NCI-H524 (cell line): Measurements from ENCODE around the gene MUC2.

ENCODE experiments used
- DNase-seq, 2 experiments: peaks; one replicate each; lab custom pipeline; 2025; lab: John Stamatoyannopoulos, UW

Gene MUC2

DNA sequence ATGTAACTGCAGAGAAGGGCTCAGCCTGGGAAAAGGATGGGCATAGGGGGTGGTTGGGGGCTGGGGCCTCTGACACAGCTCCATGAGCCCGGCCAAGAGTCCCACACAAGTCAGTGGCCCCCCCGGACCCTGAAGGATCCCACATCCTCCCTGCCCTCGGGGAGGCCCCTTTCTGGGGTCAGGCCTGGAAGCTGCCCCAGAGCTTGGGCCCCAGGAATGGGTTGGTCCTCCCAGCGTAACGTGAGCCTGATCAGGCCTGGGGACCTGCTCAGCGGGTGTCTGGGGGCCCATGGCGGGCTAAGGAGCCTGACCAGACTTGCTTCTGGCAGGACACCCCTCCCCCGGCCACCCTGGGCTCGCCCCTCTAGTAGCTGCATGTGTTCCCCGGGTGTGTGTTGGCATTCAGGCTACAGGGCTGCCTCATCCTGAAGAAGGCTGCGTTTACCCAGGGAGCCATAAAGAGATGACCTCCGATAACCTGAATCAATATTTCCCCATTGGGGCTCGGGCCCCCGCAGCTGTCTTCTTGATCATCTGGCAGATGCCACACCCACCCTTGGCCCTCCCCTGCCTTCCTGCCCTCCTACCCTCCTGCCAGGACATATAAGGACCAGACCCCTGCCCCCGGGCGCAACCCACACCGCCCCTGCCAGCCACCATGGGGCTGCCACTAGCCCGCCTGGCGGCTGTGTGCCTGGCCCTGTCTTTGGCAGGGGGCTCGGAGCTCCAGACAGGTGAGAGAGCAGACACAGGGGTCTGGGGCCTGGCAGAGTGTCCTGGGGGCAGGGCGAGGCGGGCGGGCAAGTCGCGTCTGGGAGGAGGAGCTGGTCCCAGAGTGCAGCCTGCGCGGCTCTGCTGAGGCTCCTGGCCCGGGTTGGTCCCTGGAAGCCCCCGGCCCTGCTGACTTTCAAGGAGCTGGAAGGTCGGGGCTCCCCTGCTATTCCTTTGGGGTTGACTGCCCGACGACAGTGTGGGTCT is at the start of gene MUC2:
Gene MUC2 (plus strand): TSS at position 631 of the 978 bp plus-strand sequence.
- DNase-seq = no peak

DNA sequence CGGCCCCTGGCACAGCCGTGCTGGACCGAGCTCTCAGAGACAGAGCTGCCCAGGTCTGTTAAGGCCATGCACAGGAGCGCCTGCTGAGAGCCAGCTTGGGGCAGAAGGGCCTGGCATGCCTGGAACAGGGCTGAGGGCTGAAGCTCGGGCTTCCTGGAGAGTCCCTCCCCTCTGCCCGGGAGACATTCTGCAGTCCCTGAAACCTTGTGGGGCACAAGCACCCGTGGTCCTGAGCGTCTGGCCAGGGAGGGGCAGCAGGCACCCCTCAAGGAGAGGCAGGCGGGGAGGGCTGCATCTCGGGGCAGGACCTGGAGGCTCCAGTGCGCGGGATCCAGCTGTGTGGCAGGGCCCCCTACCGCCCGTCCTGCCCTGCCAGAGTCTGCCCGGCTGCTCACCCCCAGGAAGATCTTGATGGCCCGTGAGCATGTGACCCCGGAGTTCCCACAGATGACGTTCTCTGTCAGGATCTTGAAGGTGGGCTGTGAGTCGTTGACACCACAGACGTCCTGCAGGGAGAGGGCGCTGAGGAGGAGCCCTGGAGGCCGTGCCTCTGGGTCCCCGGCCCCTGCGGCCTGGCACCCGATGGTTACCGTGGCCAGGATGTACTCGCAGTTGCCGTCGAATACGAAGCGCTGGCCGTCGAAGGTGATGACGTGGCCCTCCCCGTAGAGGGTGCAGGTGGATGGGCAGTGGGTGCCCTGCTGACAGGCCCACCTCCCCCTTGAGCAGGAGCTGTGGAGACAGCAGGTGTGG is 49.1 kb upstream of the MUC2 start:
- DNase-seq = no peak

DNA sequence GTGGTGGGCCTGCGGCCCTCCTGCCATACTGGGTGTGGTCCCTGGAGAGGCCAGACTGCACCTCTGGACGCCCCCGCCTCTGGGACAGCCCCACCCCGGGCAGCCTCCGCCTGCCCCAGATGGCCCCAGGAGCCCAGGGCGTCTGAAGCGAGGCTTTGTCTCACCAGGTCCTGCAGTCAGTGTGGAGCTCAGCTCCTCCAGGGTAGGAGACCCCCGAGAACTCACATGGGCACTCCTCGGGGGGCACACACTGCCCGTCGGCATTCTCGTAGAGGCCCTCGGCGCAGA is 48.6 kb upstream of the MUC2 start:
- DNase-seq = no peak

DNA sequence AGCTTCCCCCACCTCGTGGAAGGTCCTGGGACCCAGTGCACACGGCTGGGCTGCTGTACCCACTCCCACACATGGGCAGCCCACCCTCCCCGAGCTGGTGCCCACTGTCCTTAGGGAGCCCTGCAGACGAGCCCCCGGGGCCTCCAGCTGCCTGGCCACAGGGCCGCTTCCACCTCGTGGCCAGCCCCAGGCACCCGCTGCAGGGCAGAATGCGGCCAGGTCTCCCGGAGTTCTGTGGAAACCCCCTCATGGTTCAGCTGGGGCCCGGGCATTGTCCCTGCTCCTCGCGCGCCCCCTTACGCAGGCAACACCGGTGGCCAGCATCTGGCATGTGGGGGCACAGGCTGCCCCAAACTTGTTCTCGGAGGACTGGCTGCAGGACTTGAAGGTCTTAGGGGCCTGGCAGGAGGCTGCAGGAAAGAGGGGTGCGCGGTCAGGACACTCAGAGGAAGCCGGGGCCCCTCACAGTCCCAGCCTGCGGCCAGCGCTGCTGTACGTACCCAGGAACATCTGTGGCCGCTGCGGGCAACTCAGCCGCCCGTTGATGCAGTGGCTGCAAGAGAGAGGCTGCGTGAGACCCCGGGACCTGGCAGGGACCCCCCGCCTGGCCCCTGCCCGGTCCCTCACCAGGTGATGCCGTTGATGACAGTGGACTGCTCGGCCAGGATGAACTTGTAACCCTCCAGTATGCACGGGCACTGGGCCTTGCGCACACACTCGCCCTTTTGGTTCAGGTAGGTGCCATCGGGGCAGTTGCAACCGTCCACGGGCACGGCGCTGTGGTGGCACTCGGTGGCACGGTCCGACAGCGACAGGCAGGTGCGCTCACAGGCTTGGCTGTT is 47.8 kb upstream of the MUC2 start:
- no peak for DNase-seq

DNA sequence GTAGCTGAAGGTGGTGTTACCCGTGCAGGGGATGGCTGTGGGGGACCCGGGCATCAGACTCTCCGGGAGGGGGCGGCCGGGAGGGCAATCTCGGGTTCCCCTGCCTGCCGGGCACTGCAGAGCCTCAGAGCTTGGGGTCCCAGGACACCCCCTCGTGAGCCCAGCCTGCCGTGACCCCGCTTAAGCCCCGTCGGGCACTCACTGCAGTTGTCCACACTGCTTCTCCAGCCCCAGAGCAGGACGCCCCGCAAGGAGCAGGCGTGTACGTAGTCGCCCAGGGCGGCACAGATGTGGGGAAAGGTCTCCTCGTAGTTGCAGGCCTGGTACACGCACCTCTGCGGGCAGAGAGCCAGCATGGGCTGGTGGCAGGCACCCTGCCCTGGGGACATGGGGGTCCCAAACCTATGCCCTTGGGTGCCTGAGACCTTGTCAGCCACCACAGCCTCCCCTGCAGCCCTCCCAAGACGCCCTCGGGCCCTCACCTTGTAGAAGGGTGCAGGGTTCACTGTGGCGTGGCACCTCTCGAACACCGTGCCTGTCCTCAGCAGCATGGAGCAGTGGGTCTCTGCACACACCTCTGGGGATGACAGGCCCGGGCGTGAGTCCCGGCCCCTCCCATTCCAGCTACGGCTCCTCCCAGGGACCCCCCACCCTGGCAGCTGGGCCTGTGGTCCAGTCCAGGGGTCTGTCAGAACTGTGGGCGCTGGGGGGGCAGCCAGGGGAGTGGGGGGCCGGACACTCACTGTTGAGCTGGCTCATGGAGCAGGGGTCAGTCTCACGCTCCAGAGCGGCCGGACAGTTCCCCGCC is 47.0 kb upstream of the MUC2 start:
- no peak for DNase-seq

DNA sequence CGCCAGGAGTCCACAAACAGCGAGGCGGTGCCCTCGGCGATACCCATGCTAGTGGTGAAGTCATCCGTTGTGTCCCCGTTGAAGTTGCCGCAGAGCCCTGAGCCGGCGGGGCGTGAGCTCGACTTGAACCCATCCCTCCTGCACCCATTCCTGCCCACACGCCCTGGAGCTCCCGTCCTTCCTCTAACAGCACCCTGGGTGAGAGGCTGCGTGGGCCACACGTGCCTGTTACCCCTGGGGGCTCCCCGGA is 46.5 kb upstream of the MUC2 start:
- DNase-seq = no peak

DNA sequence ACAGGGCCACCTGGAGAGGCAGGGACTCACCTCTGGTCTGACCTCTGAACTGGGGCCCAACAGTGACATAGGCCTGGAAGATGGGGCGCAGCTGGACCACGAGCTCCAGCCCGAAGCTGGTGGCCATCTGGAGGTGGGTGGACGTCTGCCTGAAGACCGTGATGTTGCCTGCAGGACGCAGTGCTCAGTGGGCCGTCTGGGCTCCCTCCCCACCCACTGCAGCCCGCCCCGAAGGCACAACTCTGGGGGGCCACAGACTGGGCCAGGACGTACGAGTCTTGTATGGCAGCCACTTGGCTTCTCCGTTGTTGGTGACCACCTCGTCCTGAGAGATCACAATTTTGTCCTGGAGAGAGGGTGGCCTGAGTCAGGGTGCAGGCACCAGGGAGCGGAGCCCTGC is 46.1 kb upstream of the MUC2 start:
- DNase-seq = no peak

DNA sequence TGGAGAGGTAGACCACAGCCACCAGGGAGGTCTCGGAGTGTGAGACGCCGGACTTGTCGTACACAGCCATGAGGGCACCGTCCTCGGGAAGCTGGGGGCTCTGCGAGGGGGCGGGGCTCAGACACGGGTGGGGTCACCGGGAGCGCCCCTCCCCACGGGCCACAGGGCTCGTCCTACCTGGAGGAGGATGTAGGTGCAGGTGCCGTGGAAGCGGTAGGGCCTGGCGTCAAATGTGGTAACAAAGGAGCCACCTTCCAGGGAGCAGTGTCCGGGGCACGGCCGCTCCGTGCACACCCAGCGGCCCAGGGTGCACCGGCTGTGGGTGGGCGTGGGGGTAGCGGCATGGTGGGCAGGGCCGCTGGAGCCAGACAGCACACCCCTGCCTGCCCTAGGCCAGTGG is 45.6 kb upstream of the MUC2 start:
- DNase-seq = no peak

DNA sequence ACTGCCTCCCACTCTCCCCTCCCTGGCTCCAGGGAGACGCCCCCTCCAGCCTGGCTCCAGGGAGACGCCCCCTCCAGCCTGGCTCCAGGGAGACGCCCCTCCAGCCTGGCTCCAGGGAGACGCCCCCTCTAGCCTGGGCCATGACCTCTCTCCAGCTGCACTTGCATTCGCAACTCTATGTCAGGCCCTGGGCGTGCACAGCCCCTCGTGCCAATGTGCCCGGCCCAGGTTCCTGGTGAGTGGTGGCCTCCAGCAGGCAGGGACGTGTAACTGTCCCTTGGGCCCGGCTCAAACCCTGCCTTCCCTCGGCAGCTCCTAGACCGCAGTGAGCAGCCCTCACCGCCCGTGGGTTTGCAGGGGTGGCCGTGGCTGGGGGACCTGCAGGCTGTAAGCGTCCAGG is 45.0 kb upstream of the MUC2 start:
- DNase-seq = no peak

DNA sequence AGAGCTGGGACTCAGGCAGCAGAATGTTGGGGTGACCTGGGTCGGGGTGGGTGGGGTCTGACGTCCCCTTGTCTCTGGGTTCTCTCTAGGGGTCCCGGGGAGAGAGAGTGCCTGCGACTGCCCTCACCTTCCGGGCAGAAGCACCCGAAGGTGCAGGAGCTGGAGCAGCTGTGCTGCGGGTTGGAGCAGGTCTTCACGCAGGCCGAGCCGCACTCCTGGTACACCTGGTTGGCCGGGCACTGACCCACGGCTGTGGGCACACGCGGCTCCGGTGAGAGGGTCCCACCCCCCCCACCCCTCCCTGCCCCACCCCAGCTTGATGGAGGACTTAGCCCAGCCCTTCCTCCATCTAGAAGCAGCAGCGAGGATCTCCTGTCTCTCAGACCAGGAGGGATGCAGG is 44.6 kb upstream of the MUC2 start:
- no peak for DNase-seq

DNA sequence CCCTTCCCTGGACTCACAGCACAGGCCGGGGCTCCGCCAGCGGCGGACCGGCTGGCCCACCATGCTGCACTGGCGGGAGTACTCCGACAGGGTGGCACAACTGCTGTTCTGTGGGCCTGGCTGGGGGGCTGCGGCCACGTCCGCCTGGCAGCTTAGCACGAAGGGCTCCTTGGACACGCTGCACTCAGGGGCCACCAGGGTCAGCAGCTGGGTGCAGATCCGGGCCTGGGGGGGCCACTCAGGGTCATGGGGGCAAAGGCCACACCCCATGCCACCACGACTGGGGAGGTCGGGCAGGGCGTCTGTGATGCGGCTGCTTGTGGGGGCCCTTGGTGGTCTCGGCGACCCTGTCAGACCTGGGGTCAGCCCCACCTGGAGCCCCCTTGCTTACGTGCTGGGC is 44.1 kb upstream of the MUC2 start:
- no peak for DNase-seq

DNA sequence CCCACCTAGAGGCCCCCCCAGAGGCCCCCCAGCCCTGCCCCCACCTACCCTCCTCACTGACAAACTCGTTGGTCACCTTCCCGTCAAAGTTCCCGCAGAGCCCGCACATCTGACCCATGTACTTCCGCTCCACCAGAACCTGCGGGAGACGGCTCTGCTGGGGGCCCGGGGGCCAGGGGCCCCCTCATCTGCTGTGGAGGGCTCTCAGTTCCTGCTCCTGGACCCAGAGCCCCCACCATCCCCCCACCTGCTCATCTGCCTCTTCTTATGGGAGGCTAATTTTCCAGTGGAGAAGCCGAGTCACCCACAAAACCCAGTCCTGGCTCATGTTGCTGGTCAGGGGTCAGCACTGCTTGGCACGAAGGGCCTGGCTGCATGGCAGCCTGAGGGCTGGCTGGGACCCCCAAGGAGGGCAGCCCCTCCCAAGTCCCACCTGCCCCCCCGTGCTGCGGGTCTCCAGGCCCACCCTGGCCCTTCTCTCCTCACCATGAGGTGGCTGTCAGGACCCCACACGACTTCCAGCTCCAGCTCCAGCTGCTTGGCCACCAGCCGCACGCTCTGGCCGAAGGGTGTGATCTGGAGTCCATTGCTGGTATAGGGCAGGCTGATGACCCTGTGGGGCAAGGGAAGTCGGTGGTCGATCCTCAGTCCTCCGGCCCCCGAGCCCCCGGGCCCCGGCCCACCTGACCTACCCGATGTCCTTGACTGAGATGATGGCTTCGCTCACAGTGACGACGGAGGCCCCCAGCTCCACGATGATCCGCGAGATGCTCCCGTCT is 43.4 kb upstream of the MUC2 start:
- DNase-seq = no peak

DNA sequence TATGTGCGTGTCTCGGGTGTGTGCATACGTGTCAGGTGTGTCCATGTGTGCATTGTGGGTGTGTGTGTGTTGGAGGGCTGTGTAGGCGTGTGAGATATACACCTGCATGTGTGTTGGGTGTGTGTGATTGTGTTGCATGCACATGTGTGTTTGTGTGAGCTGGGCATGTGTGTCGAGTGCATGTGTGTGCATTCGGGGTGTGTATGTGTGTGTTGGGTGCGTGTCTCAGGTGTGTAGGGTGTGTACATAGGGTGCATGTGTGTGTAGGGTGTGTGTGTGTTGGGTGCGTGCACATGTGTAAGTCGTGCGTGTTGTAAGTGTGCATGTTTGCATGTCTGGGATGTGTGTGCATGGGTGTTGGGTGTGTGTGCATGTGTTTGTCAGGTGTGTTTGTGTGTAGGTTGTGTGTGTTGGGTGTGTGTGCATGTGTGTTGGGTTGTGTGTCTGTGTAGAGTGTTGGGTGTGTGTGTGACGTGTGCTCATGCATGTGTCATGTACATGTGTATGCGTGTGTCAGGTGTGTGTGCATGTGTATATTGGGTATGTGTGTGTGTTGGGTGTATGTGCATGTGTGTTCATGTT is 42.3 kb upstream of the MUC2 start:
- DNase-seq = no peak

DNA sequence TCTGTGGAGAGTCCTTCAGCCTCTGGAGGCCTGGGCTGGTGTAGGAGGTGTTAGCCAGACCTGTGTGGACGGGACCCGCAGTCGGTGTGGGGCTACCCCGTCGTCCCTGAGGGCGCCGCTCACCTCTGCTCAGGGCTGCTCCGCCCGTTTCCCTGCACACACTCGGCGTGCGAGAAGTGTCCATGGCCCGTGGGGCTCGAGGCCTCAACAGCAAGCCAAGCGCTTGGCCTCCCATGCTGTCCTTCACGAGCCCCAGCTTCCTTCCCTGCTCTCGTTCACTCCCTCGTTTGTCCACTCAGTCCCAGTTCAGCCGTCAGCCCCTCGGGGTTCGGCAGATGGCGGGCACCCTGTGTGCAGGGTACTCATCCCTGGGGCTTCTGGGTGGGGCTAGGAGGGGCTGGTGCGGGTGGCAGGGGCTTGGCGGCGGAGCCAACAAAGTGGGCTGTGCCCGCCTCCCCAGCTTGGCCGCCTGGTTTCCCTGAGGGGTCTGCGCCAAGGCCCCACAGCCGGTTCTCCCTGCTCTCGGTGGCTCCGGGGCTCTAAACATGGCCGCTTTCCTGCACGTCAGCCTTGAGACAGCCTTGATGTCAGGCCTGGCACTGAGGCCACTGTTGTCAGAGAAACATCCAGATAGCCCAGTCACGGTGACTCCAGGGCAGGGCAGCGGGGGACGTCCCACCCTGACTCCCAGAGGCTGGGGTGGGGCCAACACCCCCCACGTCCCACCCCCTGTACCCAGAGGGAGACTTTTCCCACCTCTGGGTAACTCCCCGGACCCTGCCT is 41.5 kb upstream of the MUC2 start:
- peak in 1 of 2 experiments; percentile 28 for DNase-seq

DNA sequence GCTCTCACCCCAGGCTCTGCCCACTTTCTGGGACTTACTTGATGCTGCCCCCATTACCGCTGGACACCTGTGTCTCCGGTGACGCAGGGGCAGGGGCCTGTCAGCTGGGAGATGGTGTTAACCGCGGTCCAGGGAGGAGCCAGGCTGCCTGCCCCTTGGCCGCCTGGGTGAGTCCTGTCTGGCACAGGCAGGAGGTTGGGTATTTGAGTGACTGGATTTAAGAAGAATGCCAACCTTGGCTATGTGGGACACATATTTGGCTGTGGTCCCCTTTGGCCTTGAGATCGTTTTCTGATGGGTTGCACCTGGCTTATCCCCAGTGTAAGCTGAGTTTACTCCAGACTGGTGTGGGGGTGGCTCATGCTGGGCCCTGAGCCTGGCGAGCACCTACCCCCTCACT is 40.7 kb upstream of the MUC2 start:
- DNase-seq = no peak

DNA sequence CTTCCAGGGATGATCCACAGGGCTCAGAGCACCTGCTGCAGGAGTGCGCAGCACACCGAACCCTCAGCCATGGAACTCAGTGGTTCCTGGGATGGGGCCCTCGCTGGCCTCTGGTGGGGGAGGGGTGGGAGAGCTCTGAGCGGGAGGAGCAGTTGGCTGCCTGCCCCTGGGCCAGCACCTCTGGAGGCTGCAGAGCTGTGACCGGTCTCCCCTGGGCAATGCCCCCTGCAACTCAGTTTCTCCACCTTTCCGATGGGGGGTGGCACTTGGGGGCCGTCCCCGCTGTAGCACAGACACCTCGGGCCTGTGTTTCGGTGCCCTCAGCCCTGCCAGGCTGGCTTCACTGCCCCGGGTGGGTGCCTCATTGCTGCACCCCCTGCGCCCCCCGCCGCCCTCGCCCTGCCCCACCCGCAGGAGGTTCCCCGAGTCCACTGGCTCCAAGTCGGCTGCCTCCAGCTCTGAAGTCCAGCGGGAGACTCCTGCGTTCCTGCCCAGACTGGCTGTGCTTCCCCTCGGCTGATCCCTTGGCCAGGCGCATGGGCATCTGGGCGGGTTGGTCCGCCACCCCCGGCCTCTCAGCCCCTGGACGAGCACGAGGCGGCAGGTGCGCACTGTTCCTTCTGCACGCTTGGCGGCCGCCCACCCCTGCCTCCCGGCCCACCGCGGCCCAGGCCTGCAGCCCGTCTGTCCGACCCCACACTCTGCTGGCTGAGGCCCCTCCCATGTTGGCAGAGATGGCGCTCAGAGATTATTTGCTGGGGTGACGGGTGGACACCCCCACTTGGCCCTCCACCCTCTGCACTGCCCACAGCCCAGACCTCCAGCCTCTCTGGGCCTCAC is 40.0 kb upstream of the MUC2 start:
- DNase-seq = no peak

DNA sequence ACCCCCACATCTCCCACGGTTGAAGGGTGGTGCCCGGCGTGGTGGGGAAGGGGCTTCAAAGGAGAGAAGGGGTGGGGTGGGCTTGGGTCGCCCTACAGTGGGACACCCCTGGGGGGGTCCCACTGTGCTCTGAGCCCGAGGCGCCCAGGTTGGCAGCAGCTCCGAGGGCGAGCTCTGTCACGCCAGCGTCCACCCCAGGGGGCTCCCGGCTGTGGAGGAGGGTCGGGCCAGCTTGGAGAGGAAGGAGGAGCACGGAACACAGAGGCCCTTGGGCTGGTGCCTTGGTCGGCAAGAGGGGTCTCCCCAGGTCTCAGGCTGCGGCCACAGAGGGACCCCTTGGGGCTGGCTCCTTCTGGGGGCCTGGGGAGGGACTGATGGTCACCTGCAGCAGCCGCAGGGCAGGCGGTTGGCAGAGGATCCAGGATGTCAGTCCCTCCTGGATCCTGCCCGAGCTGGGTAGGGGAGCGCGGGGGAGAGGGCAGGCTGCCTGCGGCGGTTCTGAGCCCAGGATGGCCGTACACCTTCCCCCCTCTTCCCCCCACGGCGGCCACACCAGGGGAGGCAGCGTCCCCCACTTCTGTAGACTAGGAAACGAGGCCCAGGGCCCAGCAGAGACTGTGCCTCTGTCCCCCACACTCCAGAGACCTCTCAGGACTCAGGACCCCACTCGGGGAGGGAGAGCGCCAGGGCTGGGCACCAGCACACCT is 38.9 kb upstream of the MUC2 start:
- DNase-seq = no peak

DNA sequence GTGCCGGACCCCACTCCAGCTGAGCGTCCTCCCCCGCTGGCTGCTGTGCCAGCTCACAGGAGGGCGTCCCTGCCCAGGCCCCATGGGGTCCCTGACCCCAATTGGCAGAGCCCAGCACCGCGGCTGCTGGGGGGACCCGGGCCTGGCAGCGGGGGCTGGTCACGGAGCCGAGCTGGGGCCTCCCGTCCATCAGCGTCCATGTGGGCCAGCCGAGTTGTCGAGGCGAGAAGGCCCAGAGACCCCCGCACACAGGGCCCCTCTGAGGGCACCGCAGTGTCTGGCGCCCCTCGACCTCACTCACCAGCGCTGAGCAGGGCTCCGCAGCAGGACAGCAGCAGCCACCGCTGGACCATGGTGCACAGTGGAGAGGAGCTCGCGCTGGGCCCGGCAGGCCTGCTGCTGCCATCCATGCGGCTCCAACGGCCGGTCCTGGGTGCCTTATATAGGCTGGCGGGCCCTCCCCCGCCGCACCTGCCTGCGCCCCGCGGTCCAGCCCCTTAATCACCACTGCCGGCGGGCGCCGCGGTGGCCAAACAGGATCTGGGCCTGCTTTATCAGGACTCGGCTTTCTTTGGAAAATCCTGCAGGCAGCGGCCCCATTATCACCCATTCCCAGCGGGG is 38.3 kb upstream of the MUC2 start, which contains the start of gene MUC6:
Gene MUC6 (minus strand): TSS at position 416 of the 621 bp plus-strand sequence. CDS start 63 bp downstream, at position 353.
- DNase-seq = no peak
